KMS-11 (cell line): ENCODE results near the gene EHMT2.

Experiments
- H2AFZ ChIP-seq: fragments of 200-600 bp; sonication (generic); 2 replicates; pipeline ENCODE4 v1.6.1; 2016; ENCODE audit warnings: antibody characterized with exemption, mixed run types, low read depth
- H3K27ac ChIP-seq: fragments of 200-600 bp; sonication (generic); 2 replicates; pipeline ENCODE4 v1.6.1; 2016; ENCODE audit warnings: mild to moderate bottlenecking, mixed run types
- H3K27me3 ChIP-seq: fragments of 200-600 bp; sonication (generic); 2 replicates; pipeline ENCODE4 v1.6.1; 2017; ENCODE audit warnings: mild to moderate bottlenecking, low read depth, mixed run types, moderate library complexity; ENCODE audit not compliant: insufficient read depth
- H3K36me3 ChIP-seq: fragments of 200-600 bp; sonication (generic); 2 replicates; pipeline ENCODE4 v1.6.1; 2017; ENCODE audit warnings: mild to moderate bottlenecking, mixed run types; ENCODE audit not compliant: insufficient read depth
- H3K4me1 ChIP-seq: fragments of 200-600 bp; sonication (generic); 2 replicates; pipeline ENCODE4 v1.6.1; 2016; ENCODE audit warnings: mild to moderate bottlenecking, low read depth, mixed run types; ENCODE audit not compliant: poor library complexity, severe bottlenecking
- H3K4me2 ChIP-seq: fragments of 200-600 bp; sonication (generic); 2 replicates; pipeline ENCODE4 v1.7.0; 2016; ENCODE audit warnings: mild to moderate bottlenecking, mixed run types
- H3K4me3 ChIP-seq: fragments of 200-600 bp; sonication (generic); IDR thresholded peaks from 2 replicates; pipeline ENCODE4 v1.6.1; 2017; ENCODE audit warnings: low read depth, low read length, mixed read lengths; ENCODE audit not compliant: insufficient read depth
- H3K79me2 ChIP-seq: fragments of 200-600 bp; sonication (generic); 2 replicates; pipeline ENCODE4 v1.6.1; 2016; ENCODE audit warnings: low read depth, mixed run types; ENCODE audit not compliant: insufficient read depth
- H3K9ac ChIP-seq: fragments of 200-600 bp; sonication (generic); 2 replicates; pipeline ENCODE4 v1.6.1; 2016; ENCODE audit warnings: mild to moderate bottlenecking, mixed run types
- H4K20me1 ChIP-seq: fragments of 200-600 bp; sonication (generic); 2 replicates; pipeline ENCODE4 v1.6.1; 2016; ENCODE audit warnings: mild to moderate bottlenecking, mixed run types; ENCODE audit not compliant: insufficient read depth
- TF ChIP-seq, protein P1 (sequence below): fragments of 200-600 bp; sonication (generic); conservative IDR thresholded peaks from 2 replicates; pipeline ENCODE4 v1.6.1; 2017; ENCODE audit warnings: low read depth, mild to moderate bottlenecking, antibody characterized with exemption, low read length, moderate library complexity, mixed read lengths

The EHMT2 gene

GRCh38 chr6:31945507-31946369, 48.2 kb upstream of the EHMT2 start, which contains the start of gene CFB:
Gene CFB, plus strand, starts transcription at chr6:31946095. Its CDS starts 127 bp downstream, at chr6:31946222.
- no peaks in the 10 kb centered on the region for H3K4me1 ChIP-seq
- H3K36me3 ChIP-seq, result no peaks in the 10 kb centered on the region
- no peaks in the 10 kb centered on the region for H3K79me2 ChIP-seq
- H3K4me3 ChIP-seq, result no peak within 1 kb of the TSS
- H3K27ac ChIP-seq, result no peak within 1 kb of the TSS
- H3K27me3 ChIP-seq, result peaks cover 26% of the 10 kb centered on the region
- H3K9ac ChIP-seq, result no peak within 1 kb of the TSS
- H3K4me2 ChIP-seq, result no peak within 1 kb of the TSS
- H4K20me1 ChIP-seq, result no peaks in the 10 kb centered on the region
- H2AFZ ChIP-seq, result no peak within 1 kb of the TSS
- TF ChIP-seq, protein P1, sequence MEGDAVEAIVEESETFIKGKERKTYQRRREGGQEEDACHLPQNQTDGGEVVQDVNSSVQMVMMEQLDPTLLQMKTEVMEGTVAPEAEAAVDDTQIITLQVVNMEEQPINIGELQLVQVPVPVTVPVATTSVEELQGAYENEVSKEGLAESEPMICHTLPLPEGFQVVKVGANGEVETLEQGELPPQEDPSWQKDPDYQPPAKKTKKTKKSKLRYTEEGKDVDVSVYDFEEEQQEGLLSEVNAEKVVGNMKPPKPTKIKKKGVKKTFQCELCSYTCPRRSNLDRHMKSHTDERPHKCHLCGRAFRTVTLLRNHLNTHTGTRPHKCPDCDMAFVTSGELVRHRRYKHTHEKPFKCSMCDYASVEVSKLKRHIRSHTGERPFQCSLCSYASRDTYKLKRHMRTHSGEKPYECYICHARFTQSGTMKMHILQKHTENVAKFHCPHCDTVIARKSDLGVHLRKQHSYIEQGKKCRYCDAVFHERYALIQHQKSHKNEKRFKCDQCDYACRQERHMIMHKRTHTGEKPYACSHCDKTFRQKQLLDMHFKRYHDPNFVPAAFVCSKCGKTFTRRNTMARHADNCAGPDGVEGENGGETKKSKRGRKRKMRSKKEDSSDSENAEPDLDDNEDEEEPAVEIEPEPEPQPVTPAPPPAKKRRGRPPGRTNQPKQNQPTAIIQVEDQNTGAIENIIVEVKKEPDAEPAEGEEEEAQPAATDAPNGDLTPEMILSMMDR, result no peak

GRCh38 chr6:31945154-31945506, 47.6 kb upstream of the EHMT2 start:
- Histone ChIP-seq H3K4me1 (no peaks in the 10 kb centered on the region), H3K9ac (no peak overlapping the region), H3K4me2 (no peak overlapping the region), H3K79me2 (no peaks in the 10 kb centered on the region), H3K36me3 (no peaks in the 10 kb centered on the region), H3K4me3 (no peak overlapping the region), H4K20me1 (no peaks in the 10 kb centered on the region), H3K27ac (no peak overlapping the region), H2AFZ (no peak overlapping the region), H3K27me3 (peaks cover 26% of the 10 kb centered on the region)
- TF ChIP-seq, protein P1, result no peak

- H3K79me2 ChIP-seq, result no peaks in the 10 kb centered on the region
- TF ChIP-seq, protein P1, result no peak
- H3K4me2 ChIP-seq, result no peak overlapping the region
- H3K9ac ChIP-seq, result no peak overlapping the region
- H4K20me1 ChIP-seq, result no peaks in the 10 kb centered on the region
- no peak overlapping the region for H2AFZ ChIP-seq
- no peak overlapping the region for H3K4me3 ChIP-seq
- H3K27ac ChIP-seq, result no peak overlapping the region
- H3K4me1 ChIP-seq, result no peaks in the 10 kb centered on the region
- peaks cover 26% of the 10 kb centered on the region for H3K27me3 ChIP-seq
- no peaks in the 10 kb centered on the region for H3K36me3 ChIP-seq
Observed at GRCh38 chr6:31943742-31944141, 46.2 kb upstream of the EHMT2 start.

DNA sequence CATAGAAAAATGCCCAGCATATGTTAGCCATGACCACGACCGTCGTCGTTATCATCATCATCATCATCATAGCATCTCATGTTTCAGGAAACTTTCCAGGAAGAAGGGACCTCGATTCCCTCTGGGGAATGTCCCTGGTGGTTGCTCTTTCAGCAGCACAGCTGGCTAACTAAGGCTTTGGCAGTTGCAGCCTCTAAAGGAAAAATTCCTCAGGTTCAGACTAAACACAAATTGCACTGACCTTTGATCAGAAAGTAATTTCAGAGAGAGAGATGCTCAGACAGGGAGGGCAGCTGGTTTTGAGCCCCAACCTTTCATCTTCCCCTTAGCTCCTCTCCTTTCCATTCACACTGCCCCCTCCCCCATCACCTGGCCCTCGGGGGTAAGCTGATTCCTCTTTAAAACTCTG, 42.8 kb upstream of the EHMT2 start:
- H2AFZ ChIP-seq, result no peak overlapping the region
- H3K27me3 ChIP-seq, result peaks cover 23% of the 10 kb centered on the region
- TF ChIP-seq, protein P1, result no peak
- H3K4me1 ChIP-seq, result no peaks in the 10 kb centered on the region
- no peak overlapping the region for H3K4me2 ChIP-seq
- H3K36me3 ChIP-seq, result no peaks in the 10 kb centered on the region
- H3K79me2 ChIP-seq, result no peaks in the 10 kb centered on the region
- H4K20me1 ChIP-seq, result no peaks in the 10 kb centered on the region
- H3K9ac ChIP-seq, result no peak overlapping the region
- no peak overlapping the region for H3K4me3 ChIP-seq
- no peak overlapping the region for H3K27ac ChIP-seq
